OCI-LY7 (cell line): Measurements from ENCODE around the gene SDC3. TPM values are rescaled to one million over a fixed set of nuclear protein-coding genes. Genes with fewer than 3 reads are reported as not detected.

Experiments
- BruUV-seq: library from RNA; stranded (reverse); fragments of 400-500 nt; replicated peaks from 2 replicates; lab custom pipeline; 2021; lab: Mats Ljungman, UMichigan
- CTCF ChIA-PET: fragments of 300-600 bp; sonication (Branson Sonifier 250); formaldehyde crosslinking; loops from one replicate; lab custom pipeline; 2022; ENCODE audit warnings: antibody characterized with exemption; ENCODE audit not compliant: unreplicated experiment; lab: Charles Lee
- POLR2A ChIA-PET: fragments of 300-600 bp; sonication (Branson Sonifier 250); formaldehyde crosslinking; loops from one replicate; lab custom pipeline; 2022; ENCODE audit warnings: antibody characterized with exemption; lab: Charles Lee
- DNase-seq: peaks from one replicate; pipeline ENCODE4 v3.0.0-alpha.2; 2015; ENCODE audit warnings: low spot score
- H2AFZ ChIP-seq: fragments of 200-600 bp; sonication (generic), shearing (Covaris generic); 2 replicates; pipeline ENCODE4 v1.6.1; 2014; ENCODE audit warnings: mild to moderate bottlenecking, antibody characterized with exemption, low read length, moderate library complexity
- H3K27ac ChIP-seq: fragments of 200-600 bp; sonication (generic); 2 replicates; pipeline ENCODE4 v1.5.1; 2014; ENCODE audit warnings: mixed run types, low read depth, mild to moderate bottlenecking, moderate library complexity, low read length, inconsistent platforms; ENCODE audit not compliant: poor library complexity, severe bottlenecking
- H3K36me3 ChIP-seq: fragments of 200-600 bp; sonication (generic); 2 replicates; pipeline ENCODE4 v1.6.1; 2014; ENCODE audit warnings: mild to moderate bottlenecking, antibody characterized with exemption, low read length, moderate library complexity, mixed read lengths; ENCODE audit not compliant: insufficient read depth
- H3K4me1 ChIP-seq: fragments of 200-600 bp; sonication (generic); 2 replicates; pipeline ENCODE4 v1.5.1; 2014; ENCODE audit warnings: mild to moderate bottlenecking, low read length; ENCODE audit not compliant: insufficient read depth, poor library complexity, severe bottlenecking
- H3K4me2 ChIP-seq: fragments of 200-600 bp; sonication (generic); 2 replicates; pipeline ENCODE4 v1.6.1; 2014; ENCODE audit warnings: mild to moderate bottlenecking, low read length
- H3K4me3 ChIP-seq: fragments of 200-600 bp; sonication (generic); 2 replicates; pipeline ENCODE4 v1.5.1; 2014; ENCODE audit warnings: mild to moderate bottlenecking, low read depth, low read length; ENCODE audit not compliant: poor library complexity, severe bottlenecking
- H3K79me2 ChIP-seq: fragments of 200-600 bp; sonication (generic); 2 replicates; pipeline ENCODE4 v1.6.1; 2016; ENCODE audit warnings: low read depth, mild to moderate bottlenecking, low read length, moderate library complexity, mixed read lengths; ENCODE audit not compliant: insufficient read depth
- H3K9me2 ChIP-seq: fragments of 200-600 bp; sonication (generic); 2 replicates; pipeline ENCODE4 v1.6.1; 2016; ENCODE audit warnings: mild to moderate bottlenecking, low read length, mixed read lengths; ENCODE audit not compliant: insufficient read depth
- H3K9me3 ChIP-seq: fragments of 200-600 bp; sonication (generic); 2 replicates; pipeline ENCODE4 v1.6.1; 2014; ENCODE audit warnings: mild to moderate bottlenecking, mixed run types, low read length, mixed read lengths
- H4K20me1 ChIP-seq: fragments of 200-600 bp; sonication (generic); 2 replicates; pipeline ENCODE4 v1.6.1; 2014; ENCODE audit warnings: mild to moderate bottlenecking, antibody characterized with exemption, low read length, moderate library complexity, mixed read lengths; ENCODE audit not compliant: insufficient read depth
- CTCF ChIP-seq: fragments of 200-600 bp; sonication (generic); conservative IDR thresholded peaks from 2 replicates; pipeline ENCODE4 v1.5.1; 2014; ENCODE audit warnings: mild to moderate bottlenecking, antibody characterized with exemption, low read length, moderate library complexity, mixed read lengths
- EZH2phosphoT487 ChIP-seq: fragments of 200-600 bp; sonication (generic); IDR thresholded peaks from 2 replicates; pipeline ENCODE4 v1.6.1; 2018; ENCODE audit warnings: low read depth, borderline replicate concordance, mild to moderate bottlenecking, mixed run types, antibody characterized with exemption, low read length, moderate library complexity, mixed read lengths
- intact Hi-C: fragments of 100-400 bp; cut with micrococcal nuclease; formaldehyde crosslinking; loops from one replicate; pipeline ENCODE4 v1.10.0; 2022; ENCODE audit not compliant: unreplicated experiment
- total RNA-seq, 2 experiments: library from RNA; depleted of rRNA in 1 of 2; stranded (reverse); fragments of >200 nt in 1 of 2; shearing (Covaris generic) in 1 of 2; gene quantifications; 2 replicates each; pipeline ENCODE4 v1.2.3, GENCODE V29; 2014 to 2022

SDC3 gene
- total RNA-seq, 2 experiments from 2014 or later = not detected

GRCh38 chr1:30916296-30916695 lies 7.7 kb upstream of the SDC3 start:
- ChIA-PET CTCF (no interaction called here), POLR2A (no interaction called here)
- Histone ChIP-seq H3K9me2 (no peaks in the 10 kb centered on the region), H3K4me1 (no peaks in the 10 kb centered on the region), H3K4me3 (no peak overlapping the region), H3K4me2 (no peak overlapping the region), H2AFZ (no peak overlapping the region), H3K9me3 (no peaks in the 10 kb centered on the region), H3K27ac (no peak overlapping the region), H3K36me3 (no peaks in the 10 kb centered on the region), H3K79me2 (no peaks in the 10 kb centered on the region), H4K20me1 (no peaks in the 10 kb centered on the region)
- no peak for DNase-seq
- no peak for TF ChIP-seq CTCF
- TF ChIP-seq EZH2phosphoT487 = no peak
- no TSS peak for BruUV-seq
- intact Hi-C loops = no loop called here

DNA sequence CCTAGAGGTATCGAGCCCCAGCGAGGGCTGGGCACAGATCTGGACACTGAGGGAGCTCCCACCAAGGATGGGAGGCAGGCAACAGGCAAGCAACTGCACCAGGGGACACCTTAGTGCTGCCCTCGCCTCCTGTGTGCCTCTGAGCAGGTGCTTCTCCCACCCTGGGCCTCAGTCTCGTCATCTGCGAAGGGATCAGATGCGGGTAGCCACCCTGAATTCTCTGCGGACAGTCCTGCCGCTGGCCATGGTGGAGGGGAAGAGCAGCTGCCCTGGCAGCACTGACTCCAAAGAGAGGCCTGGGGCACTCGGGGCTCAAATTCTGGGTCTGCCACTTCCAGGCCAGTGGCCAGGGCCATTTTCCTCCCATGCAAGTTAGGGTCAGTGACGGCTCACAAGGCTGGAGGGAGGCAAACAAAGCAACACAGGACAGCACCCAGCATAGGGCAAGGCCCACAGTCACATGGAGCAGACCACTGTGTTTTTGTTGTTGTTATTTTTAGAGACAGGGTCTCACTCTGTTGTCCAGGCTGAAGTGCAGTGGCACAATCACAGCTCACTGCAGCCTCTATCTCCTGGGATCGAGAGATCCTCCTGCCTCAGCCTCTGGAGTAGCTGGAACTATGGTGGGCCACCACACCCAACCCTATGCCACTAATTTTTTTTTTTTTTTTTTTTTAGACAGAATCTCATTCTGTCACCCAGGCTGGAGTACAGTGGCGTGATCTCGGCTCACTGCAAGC lies 7.1 kb upstream of the SDC3 start:
- TF ChIP-seq EZH2phosphoT487 = no peak
- no peak for TF ChIP-seq CTCF
- H3K4me2 ChIP-seq = no peak overlapping the region
- CTCF ChIA-PET = no interaction called here
- H3K27ac ChIP-seq = no peak overlapping the region
- no peaks in the 10 kb centered on the region for H3K79me2 ChIP-seq
- H4K20me1 ChIP-seq = no peaks in the 10 kb centered on the region
- H3K4me3 ChIP-seq = no peak overlapping the region
- no peak overlapping the region for H2AFZ ChIP-seq
- POLR2A ChIA-PET = no interaction called here
- H3K9me2 ChIP-seq = no peaks in the 10 kb centered on the region
- H3K9me3 ChIP-seq = no peaks in the 10 kb centered on the region
- no peak for DNase-seq
- no peaks in the 10 kb centered on the region for H3K36me3 ChIP-seq
- intact Hi-C loops = no loop called here
- no peaks in the 10 kb centered on the region for H3K4me1 ChIP-seq
- no TSS peak for BruUV-seq

DNA sequence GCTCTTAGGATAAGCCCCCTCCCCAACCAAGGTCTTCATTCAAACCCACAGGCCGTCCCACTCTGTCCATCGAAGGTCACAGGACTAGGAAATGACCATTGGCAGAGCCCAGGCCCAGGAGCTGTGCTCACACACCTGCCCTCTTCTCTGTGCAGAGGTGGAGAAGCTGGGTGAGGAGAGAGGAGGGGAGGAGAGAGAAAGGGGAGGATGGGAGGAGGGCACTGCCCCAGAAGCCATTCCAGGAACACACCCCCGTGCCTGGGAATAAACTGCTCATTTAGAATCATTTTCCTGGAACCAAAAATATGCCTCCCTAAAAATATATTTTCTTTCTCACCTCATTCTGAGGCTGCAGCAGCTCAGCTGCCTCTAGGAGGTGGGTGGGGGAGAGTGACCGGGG lies 6.4 kb upstream of the SDC3 start:
- Histone ChIP-seq H3K4me2 (no peak overlapping the region), H3K79me2 (no peaks in the 10 kb centered on the region), H2AFZ (no peak overlapping the region), H3K4me3 (no peak overlapping the region), H3K36me3 (no peaks in the 10 kb centered on the region), H3K9me2 (no peaks in the 10 kb centered on the region), H3K4me1 (peaks cover 1% of the 10 kb centered on the region), H4K20me1 (no peaks in the 10 kb centered on the region), H3K27ac (no peak overlapping the region), H3K9me3 (no peaks in the 10 kb centered on the region)
- intact Hi-C loops = no loop called here
- BruUV-seq = no TSS peak
- DNase-seq = no peak
- ChIA-PET POLR2A (no interaction called here), CTCF (interaction anchor here (1.4 kb wide), 1 partner anchor 133 kb away, joined by 3 read pairs; no protein-coding TSS in a partner anchor)
- TF ChIP-seq CTCF (no peak), EZH2phosphoT487 (no peak)
